ENCODE data around the gene RNF148.

GRCh38 chr7:122710916-122711315 lies 8.2 kb upstream of the RNF148 start:
- TF ChIP-seq POLR2A (IDR thresholded peaks at IDR 0.05; ENCODE audit: low read depth) (no peak), POLR2AphosphoS5 (IDR thresholded peaks at IDR 0.05) (no peak), EP300 (IDR thresholded peaks at IDR 0.05) (no peak)
- TF ChIP-seq, protein P1, sequence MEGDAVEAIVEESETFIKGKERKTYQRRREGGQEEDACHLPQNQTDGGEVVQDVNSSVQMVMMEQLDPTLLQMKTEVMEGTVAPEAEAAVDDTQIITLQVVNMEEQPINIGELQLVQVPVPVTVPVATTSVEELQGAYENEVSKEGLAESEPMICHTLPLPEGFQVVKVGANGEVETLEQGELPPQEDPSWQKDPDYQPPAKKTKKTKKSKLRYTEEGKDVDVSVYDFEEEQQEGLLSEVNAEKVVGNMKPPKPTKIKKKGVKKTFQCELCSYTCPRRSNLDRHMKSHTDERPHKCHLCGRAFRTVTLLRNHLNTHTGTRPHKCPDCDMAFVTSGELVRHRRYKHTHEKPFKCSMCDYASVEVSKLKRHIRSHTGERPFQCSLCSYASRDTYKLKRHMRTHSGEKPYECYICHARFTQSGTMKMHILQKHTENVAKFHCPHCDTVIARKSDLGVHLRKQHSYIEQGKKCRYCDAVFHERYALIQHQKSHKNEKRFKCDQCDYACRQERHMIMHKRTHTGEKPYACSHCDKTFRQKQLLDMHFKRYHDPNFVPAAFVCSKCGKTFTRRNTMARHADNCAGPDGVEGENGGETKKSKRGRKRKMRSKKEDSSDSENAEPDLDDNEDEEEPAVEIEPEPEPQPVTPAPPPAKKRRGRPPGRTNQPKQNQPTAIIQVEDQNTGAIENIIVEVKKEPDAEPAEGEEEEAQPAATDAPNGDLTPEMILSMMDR (IDR thresholded peaks at IDR 0.05), result no peak
